Right lobe of liver (tissue), 4 donors: ENCODE measurements around the gene CARMIL1.

Experiments
- CTCF ChIP-seq, 4 donors: fragments of 200-600 bp in 3 of 4; fragments of 450-650 bp in 1 of 4; IDR thresholded peaks; one replicate each; pipeline versions ENCODE4 v1.5.1 to v1.8.0; 2016 to 2022; ENCODE audit warnings: antibody characterized with exemption in 4 of 4, mild to moderate bottlenecking in 2 of 4
- POLR2A ChIP-seq: fragments of 450-650 bp; IDR thresholded peaks from one replicate; pipeline ENCODE4 v1.6.1; 2017; ENCODE audit warnings: antibody characterized with exemption, mild to moderate bottlenecking
- donor health status: DM: no; HTN: no; CAD: no.
- donor health status: DM: no; HTN: no; CAD: no.
- donor health status: DM: no; HTN: yes; CAD: no.

- no peak for TF ChIP-seq CTCF (IDR thresholded peaks at IDR 0.05)
- no peak for TF ChIP-seq POLR2A
Measured at GRCh38 chr6:25468881-25469280, 189.7 kb downstream of the CARMIL1 start.
